Astrocyte (in vitro differentiated cells and primary cell): Measurements from ENCODE around the gene TRMT2A. TPM values are rescaled to one million over a fixed set of nuclear protein-coding genes. Genes with fewer than 3 reads are reported as not detected.

Experiments used
- DNase-seq: peaks from one replicate; pipeline ENCODE4 v3.0.0-alpha.2; 2010; ENCODE audit warnings: low read depth
- FAIRE-seq: peaks from 2 replicates; lab custom pipeline; 2011; peaks lifted over from hg19 to GRCh38; lab: Jason Lieb, UNC
- H2AFZ ChIP-seq: 2 replicates; pipeline ENCODE4 v1.6.0; 2012; ENCODE audit warnings: low read depth, low read length, inconsistent platforms
- H3K27ac ChIP-seq: 2 replicates; pipeline ENCODE4 v1.5.1; 2011; ENCODE audit warnings: low read depth, low read length, inconsistent platforms
- H3K27me3 ChIP-seq: 2 replicates; pipeline ENCODE4 v1.6.0; 2011; ENCODE audit warnings: low read length, inconsistent platforms; ENCODE audit not compliant: insufficient read depth
- H3K36me3 ChIP-seq: 2 replicates; pipeline ENCODE4 v1.5.1; 2011; ENCODE audit warnings: low read length, inconsistent platforms; ENCODE audit not compliant: insufficient read depth
- H3K4me1 ChIP-seq: 2 replicates; pipeline ENCODE4 v1.5.1; 2011; ENCODE audit warnings: low read length, inconsistent platforms; ENCODE audit not compliant: insufficient read depth
- H3K4me2 ChIP-seq: 2 replicates; pipeline ENCODE4 v1.6.0; 2012; ENCODE audit warnings: low read length, inconsistent platforms
- H3K4me3 ChIP-seq: 2 replicates; pipeline ENCODE4 v1.5.1; 2011; ENCODE audit warnings: low read depth, mild to moderate bottlenecking, low read length, inconsistent platforms; ENCODE audit not compliant: insufficient read depth
- H3K79me2 ChIP-seq: 2 replicates; pipeline ENCODE4 v1.6.0; 2012; ENCODE audit warnings: mild to moderate bottlenecking, low read length, inconsistent platforms; ENCODE audit not compliant: insufficient read depth
- H3K9ac ChIP-seq: 2 replicates; pipeline ENCODE4 v1.6.0; 2012; ENCODE audit warnings: mild to moderate bottlenecking, low read length, inconsistent platforms
- H3K9me3 ChIP-seq: 2 replicates; pipeline ENCODE4 v1.5.1; 2012; ENCODE audit warnings: low read depth, mild to moderate bottlenecking, low read length, inconsistent platforms; ENCODE audit not compliant: insufficient read depth
- H4K20me1 ChIP-seq: 2 replicates; pipeline ENCODE4 v1.6.0; 2012; ENCODE audit warnings: low read length, inconsistent platforms; ENCODE audit not compliant: insufficient read depth
- H3K27ac Mint-ChIP-seq: one replicate; pipeline ENCODE4 v1.8.0; 2021; ENCODE audit warnings: mild to moderate bottlenecking, mixed read lengths; ENCODE audit not compliant: unreplicated experiment
- H3K27me3 Mint-ChIP-seq: one replicate; pipeline ENCODE4 v1.8.0; 2021; ENCODE audit warnings: low read depth, mixed read lengths; ENCODE audit not compliant: unreplicated experiment
- H3K36me3 Mint-ChIP-seq: one replicate; pipeline ENCODE4 v1.8.0; 2021; ENCODE audit warnings: low read depth, mixed read lengths; ENCODE audit not compliant: unreplicated experiment
- H3K4me1 Mint-ChIP-seq: one replicate; pipeline ENCODE4 v1.8.0; 2021; ENCODE audit warnings: low read depth, mixed read lengths; ENCODE audit not compliant: unreplicated experiment
- H3K4me3 Mint-ChIP-seq: one replicate; pipeline ENCODE4 v1.8.0; 2021; ENCODE audit warnings: mild to moderate bottlenecking, moderate library complexity, mixed read lengths; ENCODE audit not compliant: unreplicated experiment
- H3K9me3 Mint-ChIP-seq: one replicate; pipeline ENCODE4 v1.8.0; 2021; ENCODE audit warnings: mild to moderate bottlenecking, mixed read lengths; ENCODE audit not compliant: unreplicated experiment
- CTCF ChIP-seq: IDR thresholded peaks from 2 replicates; pipeline ENCODE4 v1.5.1; 2011; ENCODE audit warnings: low read depth, mild to moderate bottlenecking, inconsistent platforms, low read length, moderate library complexity; ENCODE audit not compliant: insufficient read depth
- EZH2 ChIP-seq: IDR thresholded peaks from 2 replicates; pipeline ENCODE4 v1.6.1; 2012; ENCODE audit warnings: mild to moderate bottlenecking, low read length, inconsistent platforms; ENCODE audit not compliant: insufficient read depth
- total RNA-seq: library from RNA; stranded (reverse); gene quantifications from 2 replicates; pipeline ENCODE4 v1.2.1, GENCODE V29; 2021

TRMT2A gene
- total RNA-seq, 1 donor from 2014 or later, result 32.9 TPM

GRCh38 chr22:20140521-20140964, 23.5 kb upstream of the TRMT2A start:
- peaks cover 55% of the 10 kb centered on the region for H3K79me2 ChIP-seq
- no peaks in the 10 kb centered on the region for H3K27me3 ChIP-seq
- H3K27ac ChIP-seq, result no peak overlapping the region
- no peak overlapping the region for H2AFZ ChIP-seq
- H3K4me3 ChIP-seq, result no peak overlapping the region
- TF ChIP-seq CTCF (no peak), EZH2 (no peak)
- H3K4me1 Mint-ChIP-seq, result peaks cover 20% of the 10 kb centered on the region
- H4K20me1 ChIP-seq, result peaks cover 51% of the 10 kb centered on the region
- H3K4me2 ChIP-seq, result no peak overlapping the region
- H3K27me3 Mint-ChIP-seq, result no peaks in the 10 kb centered on the region
- no peak overlapping the region for H3K9ac ChIP-seq
- no peak overlapping the region for H3K27ac Mint-ChIP-seq
- FAIRE-seq (no peak), DNase-seq (no peak)
- H3K36me3 Mint-ChIP-seq, result peaks cover 7% of the 10 kb centered on the region
- no peak overlapping the region for H3K4me3 Mint-ChIP-seq
- no peaks in the 10 kb centered on the region for H3K9me3 Mint-ChIP-seq
- no peaks in the 10 kb centered on the region for H3K9me3 ChIP-seq
- peaks cover 27% of the 10 kb centered on the region for H3K4me1 ChIP-seq
- no peaks in the 10 kb centered on the region for H3K36me3 ChIP-seq

GRCh38 chr22:20140107-20140445, 23.1 kb upstream of the TRMT2A start:
- H3K4me1 Mint-ChIP-seq, result peaks cover 20% of the 10 kb centered on the region
- FAIRE-seq (no peak), DNase-seq (no peak)
- Histone ChIP-seq H3K4me2 (no peak overlapping the region), H3K36me3 (no peaks in the 10 kb centered on the region), H3K27me3 (no peaks in the 10 kb centered on the region), H2AFZ (no peak overlapping the region), H3K27ac (no peak overlapping the region), H3K9ac (no peak overlapping the region), H3K4me1 (peaks cover 27% of the 10 kb centered on the region), H3K9me3 (no peaks in the 10 kb centered on the region), H3K79me2 (peaks cover 59% of the 10 kb centered on the region), H3K4me3 (no peak overlapping the region), H4K20me1 (peaks cover 56% of the 10 kb centered on the region)
- H3K4me3 Mint-ChIP-seq, result no peak overlapping the region
- H3K27me3 Mint-ChIP-seq, result no peaks in the 10 kb centered on the region
- TF ChIP-seq CTCF (no peak), EZH2 (no peak)
- H3K27ac Mint-ChIP-seq, result no peak overlapping the region
- no peaks in the 10 kb centered on the region for H3K9me3 Mint-ChIP-seq
- H3K36me3 Mint-ChIP-seq, result peaks cover 7% of the 10 kb centered on the region

DNA sequence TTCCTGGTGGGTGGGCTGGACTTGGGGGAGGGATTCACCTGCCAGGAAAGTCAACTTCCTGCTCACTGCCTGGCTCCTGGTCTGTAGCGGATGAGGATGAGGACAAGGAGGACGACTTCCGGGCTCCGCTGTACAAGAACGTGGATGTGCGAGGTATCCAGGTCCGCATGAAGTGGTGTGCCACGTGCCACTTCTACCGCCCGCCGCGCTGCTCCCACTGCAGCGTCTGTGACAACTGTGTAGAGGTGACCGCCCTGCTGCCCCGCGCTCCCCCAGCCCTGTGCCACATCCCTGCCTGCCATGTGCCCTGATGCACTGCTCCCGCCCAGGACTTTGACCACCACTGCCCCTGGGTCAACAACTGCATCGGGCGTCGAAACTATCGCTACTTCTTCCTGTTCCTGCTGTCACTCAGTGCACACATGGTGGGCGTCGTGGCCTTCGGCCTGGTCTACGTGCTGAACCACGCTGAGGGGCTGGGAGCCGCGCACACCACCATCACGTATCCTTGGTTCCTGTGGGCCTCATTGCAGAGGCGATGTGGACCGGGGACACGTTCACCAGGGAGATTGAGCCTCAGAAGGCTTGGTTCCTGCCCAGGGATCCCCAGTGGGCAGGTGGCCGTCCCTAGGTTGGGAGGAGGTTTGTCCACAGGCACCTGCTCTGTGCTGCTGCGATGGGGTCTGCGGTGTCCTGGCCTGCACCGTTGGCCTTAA, 22.5 kb upstream of the TRMT2A start:
- Mint-ChIP-seq H3K27me3 (no peaks in the 10 kb centered on the region), H3K4me1 (peaks cover 20% of the 10 kb centered on the region), H3K4me3 (peak overlapping the region; percentile 41), H3K27ac (peak overlapping the region; percentile 47), H3K36me3 (peaks cover 7% of the 10 kb centered on the region), H3K9me3 (no peaks in the 10 kb centered on the region)
- no peak overlapping the region for H3K27ac ChIP-seq
- DNase-seq (no peak), FAIRE-seq (no peak)
- no peak overlapping the region for H3K4me3 ChIP-seq
- H3K36me3 ChIP-seq, result no peaks in the 10 kb centered on the region
- H2AFZ ChIP-seq, result no peak overlapping the region
- H3K27me3 ChIP-seq, result no peaks in the 10 kb centered on the region
- no peak overlapping the region for H3K4me2 ChIP-seq
- peaks cover 65% of the 10 kb centered on the region for H3K79me2 ChIP-seq
- peaks cover 27% of the 10 kb centered on the region for H3K4me1 ChIP-seq
- no peak overlapping the region for H3K9ac ChIP-seq
- H3K9me3 ChIP-seq, result no peaks in the 10 kb centered on the region
- H4K20me1 ChIP-seq, result peaks cover 61% of the 10 kb centered on the region
- TF ChIP-seq CTCF (no peak), EZH2 (no peak)
